GM12878 (cell line): Measurements from ENCODE around the gene IQCK. TPM values are rescaled to one million over a fixed set of nuclear protein-coding genes. Genes with fewer than 3 reads are reported as not detected.

Experiments
- ATAC-seq: fragments of 200-7000 bp; cut with Tn5 transposase; 3 replicates; pipeline ENCODE4 v1.9.1; 2020; ENCODE audit warnings: mild to moderate bottlenecking, moderate library complexity
- BruUV-seq: library from RNA; stranded (reverse); fragments of 400-500 nt; replicated peaks from 2 replicates; lab custom pipeline; 2021; lab: Mats Ljungman, UMichigan
- CTCF ChIA-PET: fragments of 300-600 bp; sonication (Branson Sonifier 250); formaldehyde crosslinking; extraction: SDS; loops from one replicate; lab custom pipeline; 2021; ENCODE audit warnings: inconsistent platforms; lab: Yijun Ruan, JAX
- POLR2A ChIA-PET: fragments of 350-600 bp; formaldehyde crosslinking; extraction: SDS; loops from one replicate; lab custom pipeline; 2021; ENCODE audit warnings: inconsistent platforms; lab: Charles Lee
- RAD21 ChIA-PET: fragments of 300-600 bp; sonication (Branson Sonifier 250); formaldehyde crosslinking; loops from one replicate; lab custom pipeline; 2023; ENCODE audit warnings: antibody characterized with exemption; ENCODE audit not compliant: unreplicated experiment; lab: Charles Lee
- SMC1A ChIA-PET: fragments of 300-600 bp; sonication (Branson Sonifier 250); formaldehyde crosslinking; loops from one replicate; lab custom pipeline; 2023; ENCODE audit not compliant: unreplicated experiment, uncharacterized antibody; lab: Charles Lee
- DNase-seq: peaks from one replicate; pipeline ENCODE4 v3.0.0-alpha.2; 2011; ENCODE audit warnings: low read depth, low spot score
- FAIRE-seq: peaks from 3 replicates; lab custom pipeline; 2011; peaks lifted over from hg19 to GRCh38; lab: Jason Lieb, UNC
- H2AFZ ChIP-seq: 2 replicates; pipeline ENCODE4 v1.6.0; 2011; ENCODE audit warnings: low read depth, low read length, control low read depth; ENCODE audit not compliant: control insufficient read depth
- H3K27ac ChIP-seq: 2 replicates; pipeline ENCODE4 v1.5.1; 2011; ENCODE audit warnings: control low read depth; ENCODE audit not compliant: control insufficient read depth, insufficient read depth
- H3K27me3 ChIP-seq, 2 experiments: replicated peaks in 1 of 2; 2 replicates each; pipeline versions ENCODE4 v1.6.0 to v1.6.1; 2011; ENCODE audit warnings: low read length in 1 of 2; ENCODE audit not compliant: control insufficient read depth in 2 of 2, insufficient read depth in 2 of 2
- H3K36me3 ChIP-seq, 2 experiments: 2 replicates each; pipeline ENCODE4 v1.5.1; 2011; ENCODE audit warnings: low read length in 1 of 2; ENCODE audit not compliant: control insufficient read depth in 2 of 2, insufficient read depth in 2 of 2
- H3K4me1 ChIP-seq: 2 replicates; pipeline ENCODE4 v1.6.1; 2011; ENCODE audit warnings: mild to moderate bottlenecking, low read length, moderate library complexity, mixed read lengths; ENCODE audit not compliant: control insufficient read depth, insufficient read depth
- H3K4me2 ChIP-seq: 2 replicates; pipeline ENCODE4 v1.6.0; 2011; ENCODE audit warnings: control low read depth; ENCODE audit not compliant: control insufficient read depth, insufficient read depth
- H3K4me3 ChIP-seq: fragments of 200-600 bp; sonication (generic); 2 replicates; pipeline ENCODE4 v1.5.1; 2016
- H3K79me2 ChIP-seq: 2 replicates; pipeline ENCODE4 v1.6.0; 2011; ENCODE audit warnings: low read length; ENCODE audit not compliant: control insufficient read depth, insufficient read depth
- H3K9ac ChIP-seq: 2 replicates; pipeline ENCODE4 v1.8.0; 2011; ENCODE audit warnings: low read length, control low read depth, mixed read lengths; ENCODE audit not compliant: control insufficient read depth, insufficient read depth
- H3K9me3 ChIP-seq: replicated peaks from 3 replicates; pipeline ENCODE4 v1.5.1; 2011; ENCODE audit warnings: mild to moderate bottlenecking, low read length; ENCODE audit not compliant: control insufficient read depth, insufficient read depth
- H4K20me1 ChIP-seq: 2 replicates; pipeline ENCODE4 v1.6.0; 2011; ENCODE audit not compliant: control insufficient read depth, insufficient read depth
- MLLT1 ChIP-seq: fragments of 450-650 bp; IDR thresholded peaks from 2 replicates; pipeline ENCODE4 v1.6.1; 2016; ENCODE audit warnings: mild to moderate bottlenecking
- PRDM15 ChIP-seq: fragments of 450-650 bp; formaldehyde crosslinking; IDR thresholded peaks from 2 replicates; pipeline ENCODE4 v1.4.0; 2020; ENCODE audit warnings: mild to moderate bottlenecking, moderate library complexity
- RUNX3 ChIP-seq: IDR thresholded peaks from 2 replicates; pipeline ENCODE4 v1.6.1; 2012; ENCODE audit warnings: low read length, inconsistent platforms
- SMAD1 ChIP-seq: fragments of 450-650 bp; IDR thresholded peaks from 2 replicates; pipeline ENCODE4 v1.6.1; 2018; ENCODE audit warnings: mild to moderate bottlenecking, low read depth; ENCODE audit not compliant: partially characterized antibody
- STAT3 ChIP-seq: IDR thresholded peaks from 2 replicates; pipeline ENCODE4 v1.6.1; 2011; ENCODE audit warnings: low read depth, low read length, improper control_type of control experiment
- TCF3 ChIP-seq: IDR thresholded peaks from 2 replicates; pipeline ENCODE4 v1.6.1; 2012; ENCODE audit warnings: low read depth, mild to moderate bottlenecking, low read length, borderline replicate concordance; ENCODE audit not compliant: insufficient read depth
- YY1 ChIP-seq: IDR thresholded peaks from 2 replicates; pipeline ENCODE4 v1.6.1; 2011; ENCODE audit warnings: low read depth, mild to moderate bottlenecking, low read length
- ZNF384 ChIP-seq: IDR thresholded peaks from 2 replicates; pipeline ENCODE4 v1.6.1; 2012; ENCODE audit warnings: low read depth, mild to moderate bottlenecking, low read length, improper control_type of control experiment, borderline replicate concordance
- WGBS: methylation state at CpG from one replicate; pipeline ENCODE4 v1.1.6; 2016; ENCODE audit warnings: low lambda C conversion rate; ENCODE audit not compliant: insufficient replicate concordance, insufficient coverage; ENCODE audit errors: missing lambda C conversion rate; 5-methylcytosine and 5-hydroxymethylcytosine counted together
- in situ Hi-C: fragments of 300-500 bp; cut with MboI; formaldehyde crosslinking; loops from 9 replicates; pipeline ENCODE4 v1.14.3; 2018; ENCODE audit warnings: mixed read lengths
- intact Hi-C: fragments of 100-400 bp; cut with micrococcal nuclease; formaldehyde crosslinking; loops from one replicate; pipeline ENCODE4 v1.14.2; 2022; ENCODE audit not compliant: unreplicated experiment
- polyA plus RNA-seq, 11 experiments: library from polyadenylated mRNA; depleted of rRNA in 4 of 11; unstranded in 6 of 11; stranded (reverse) in 5 of 11; fragments of >200 nt; fragmentation: Nextera tagmentation in 4 of 11; fragmentation: Illumina TruSeq in 1 of 11; extraction: Ambion mirVana in 4 of 11; extraction: Trizol in 1 of 11; gene quantifications; 1 replicate in 1 of 11; 2 replicates in 10 of 11; pipeline versions ENCODE4 v1.2.1 to v1.2.3, GENCODE V29; 2011 to 2016; ENCODE audit warnings: inconsistent platforms in 2 of 11, missing spikeins in 2 of 11, low read depth in 1 of 11
- total RNA-seq, 4 experiments: library from RNA; depleted of rRNA in 3 of 4; stranded (reverse); fragments of >200 nt in 3 of 4; fragmentation: Illumina TruSeq in 1 of 4; extraction: Trizol in 1 of 4; gene quantifications; 2 replicates each; pipeline versions ENCODE4 v1.2.1 to v1.2.3, GENCODE V29; 2013 to 2021

IQCK gene
- total and polyA plus RNA-seq, 10 of the 15 experiments (the other 5 are each of a cell fraction or from before 2014, with no cell fraction given), result 1.0 to 4.2 (median 2.4) TPM

- RAD21 ChIA-PET, result interaction anchor here (1.3 kb wide), 1 partner anchor 133 kb away, joined by 3 read pairs; the partner anchor contains the start of genes IQCK and KNOP1
- Histone ChIP-seq H3K4me1 (no peaks in the 10 kb centered on the region), H3K27me3 (no peaks in the 10 kb centered on the region), H3K36me3 (no peaks in the 10 kb centered on the region), H3K4me3 (no peak overlapping the region), H2AFZ (no peak overlapping the region), H3K9me3 (no peaks in the 10 kb centered on the region), H3K27ac (no peak overlapping the region), H3K4me2 (no peak overlapping the region), H4K20me1 (no peaks in the 10 kb centered on the region), H3K79me2 (no peaks in the 10 kb centered on the region), H3K9ac (no peak overlapping the region)
- intact Hi-C loops, result loop anchor here (10.0 kb wide), 1 partner anchor 47 kb away; no protein-coding TSS in a partner anchor
- FAIRE-seq (no peak), DNase-seq (no peak), ATAC-seq (no peak)
- POLR2A ChIA-PET, result no interaction called here
- SMC1A ChIA-PET, result interaction anchor here (1.7 kb wide), 1 partner anchor 10 kb away, joined by 4 read pairs; no protein-coding TSS in a partner anchor
- no TSS peak for BruUV-seq
- in situ Hi-C loops, result no loop called here
- TF ChIP-seq STAT3, result no peak
- no peak for TF ChIP-seq TCF3
- no peak for TF ChIP-seq RUNX3
- TF ChIP-seq ZNF384, result no peak
- no peak for TF ChIP-seq YY1
- no peak for TF ChIP-seq MLLT1
- no peak for TF ChIP-seq PRDM15
- no peak for TF ChIP-seq SMAD1
- 38% methylated on average over 7 of the region's 7 CpGs for WGBS
- CTCF ChIA-PET, result interaction anchor here (1.3 kb wide), 2 partner anchors 13 to 35 kb away, joined by 3 read pairs; no protein-coding TSS in a partner anchor
These were observed 133.4 kb downstream of the IQCK start for GRCh38 chr16:19851476-19851875.
